GM18861 (cell line): ENCODE results near the gene HHIPL1.
A peak's percentile ranks its signal among the peaks of the same experiment; 100 is the strongest.
"Not testable (repeated sequence)": the region's sequence is repeated elsewhere in the genome, so short reads cannot be mapped to it uniquely, and the experiment has no call there.

Experiments
- ATAC-seq: cut with Tn5 transposase; IDR thresholded peaks from one replicate; pipeline ENCODE4 v1.9.1; 2021; ENCODE audit not compliant: unreplicated experiment

Gene HHIPL1

GRCh38 chr14:99657645-99658155 lies 12.8 kb downstream of the HHIPL1 start:
- ATAC-seq = no peak

GRCh38 chr14:99658218-99658845 lies 13.4 kb downstream of the HHIPL1 start:
- no peak for ATAC-seq

GRCh38 chr14:99659333-99659741 lies 14.4 kb downstream of the HHIPL1 start:
- ATAC-seq = no peak

- ATAC-seq = no peak
These were observed 15.2 kb downstream of the HHIPL1 start for GRCh38 chr14:99660006-99660566.

- ATAC-seq = no peak
These were observed 15.9 kb downstream of the HHIPL1 start for GRCh38 chr14:99660794-99661193.

DNA sequence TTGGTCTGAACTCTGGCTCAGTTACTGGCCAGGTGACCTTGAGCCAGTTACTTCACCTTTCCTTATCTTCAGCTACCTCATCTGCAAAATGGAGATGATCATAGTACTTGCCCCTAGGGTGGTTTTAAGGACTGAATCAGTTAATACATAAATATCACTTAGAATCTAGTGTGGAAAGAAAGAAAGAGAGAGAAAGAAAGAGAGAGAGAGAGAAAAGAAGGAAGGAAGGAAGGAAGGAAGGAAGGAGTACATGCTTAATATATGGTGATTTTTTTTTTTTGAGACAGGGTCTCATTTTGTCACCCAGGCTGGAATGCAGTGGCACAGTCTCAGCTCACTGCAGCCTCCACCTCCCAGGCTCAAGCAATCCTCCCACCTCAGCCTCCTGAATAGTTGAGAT lies 16.3 kb downstream of the HHIPL1 start:
- ATAC-seq = not testable (repeated sequence)

DNA sequence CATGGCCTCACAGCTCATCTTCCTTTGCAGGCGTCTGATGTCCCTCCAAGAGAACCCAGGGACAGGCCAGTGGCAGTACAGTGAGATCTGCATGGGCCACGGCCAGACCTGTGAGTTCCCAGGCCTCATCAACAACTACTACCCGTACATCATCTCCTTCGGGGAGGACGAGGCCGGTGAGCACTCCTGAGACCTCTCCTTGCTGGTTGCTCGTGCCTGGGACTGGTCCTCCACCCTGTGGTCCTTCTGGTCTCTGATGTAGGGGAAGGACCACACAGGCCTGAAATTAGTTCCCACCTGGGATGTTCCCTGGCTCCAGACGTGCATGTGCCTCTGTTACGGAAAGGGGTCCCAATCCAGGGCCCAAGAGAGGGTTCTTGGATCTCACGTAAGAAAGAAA lies 17.9 kb downstream of the HHIPL1 start:
- no peak for ATAC-seq

DNA sequence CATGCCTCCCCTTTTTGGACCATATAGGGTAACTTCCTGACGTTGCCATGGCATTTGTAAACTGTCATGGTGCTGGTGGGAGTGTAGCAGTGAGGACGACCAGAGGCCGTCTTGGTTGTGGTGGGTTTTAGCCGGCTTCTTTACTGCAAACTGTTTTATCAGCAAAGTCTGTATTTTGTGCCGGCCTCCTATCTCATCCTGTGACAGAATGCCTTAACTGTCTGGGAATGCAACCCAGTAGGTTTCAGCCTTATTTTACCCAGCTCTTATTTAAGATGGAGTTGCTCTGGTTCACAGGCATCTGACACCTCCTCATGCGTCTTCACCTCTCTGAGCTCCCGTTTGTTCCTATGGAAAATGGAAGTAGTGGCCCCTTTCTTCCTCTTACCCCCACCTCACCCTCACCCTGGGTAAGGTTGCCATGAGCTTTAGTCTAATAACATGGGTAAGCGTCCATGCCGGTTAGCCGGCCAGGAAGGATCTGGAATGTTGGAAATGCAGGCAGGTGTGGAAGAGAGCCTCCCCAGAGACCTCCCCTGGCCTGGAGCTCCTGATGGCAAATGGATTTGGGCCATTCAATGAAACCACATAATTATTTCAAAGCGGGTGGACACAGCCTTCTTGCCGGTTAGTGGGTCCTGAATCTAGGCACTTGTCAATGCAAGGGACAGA lies 18.6 kb downstream of the HHIPL1 start:
- ATAC-seq = no peak

DNA sequence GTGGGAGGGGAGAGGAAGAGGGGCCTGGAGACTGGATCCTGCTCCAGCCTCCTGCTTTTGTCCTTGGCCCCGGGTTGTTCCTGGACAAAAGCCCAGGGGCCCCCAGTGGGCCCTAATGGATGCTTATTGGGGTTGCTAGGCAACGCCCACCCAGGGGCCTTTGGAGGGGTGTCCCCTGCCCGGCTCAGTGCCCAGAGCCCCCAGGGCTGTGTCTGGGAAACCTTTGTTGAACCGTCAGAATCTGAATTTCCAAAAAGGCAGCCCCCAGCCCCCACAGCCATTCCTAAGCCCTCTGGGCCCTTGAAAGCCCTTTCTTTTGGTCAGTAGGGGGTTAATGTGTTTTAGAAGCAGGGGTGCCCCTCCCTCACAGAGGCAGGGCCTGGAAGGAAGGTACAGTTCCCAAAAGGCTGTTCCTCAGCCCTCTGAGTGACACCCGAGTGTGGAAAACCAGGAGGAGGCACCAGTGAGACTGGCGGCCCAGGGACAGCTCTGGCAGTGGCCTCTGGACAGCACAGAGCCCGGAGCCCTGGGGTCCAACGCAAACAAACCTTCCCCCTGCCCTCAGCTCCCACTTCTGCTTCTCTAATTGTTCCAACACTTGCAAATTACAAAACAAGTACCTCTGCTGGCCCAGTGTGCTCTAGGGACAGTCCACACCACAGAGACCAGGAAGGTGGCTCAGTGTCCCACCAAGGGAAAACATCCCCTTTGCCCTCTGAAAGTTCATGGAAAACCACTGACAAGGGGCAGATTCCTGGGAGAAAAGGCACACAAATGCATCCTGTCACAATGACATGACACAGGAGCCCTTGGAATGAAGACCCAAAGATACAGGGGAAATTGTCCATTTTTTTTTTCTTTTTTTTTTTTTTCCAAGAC lies 19.4 kb downstream of the HHIPL1 start:
- no peak for ATAC-seq

GRCh38 chr14:99664937-99665273 lies 20.0 kb downstream of the HHIPL1 start:
- ATAC-seq = no peak

GRCh38 chr14:99666533-99666932 lies 21.6 kb downstream of the HHIPL1 start:
- no peak for ATAC-seq

DNA sequence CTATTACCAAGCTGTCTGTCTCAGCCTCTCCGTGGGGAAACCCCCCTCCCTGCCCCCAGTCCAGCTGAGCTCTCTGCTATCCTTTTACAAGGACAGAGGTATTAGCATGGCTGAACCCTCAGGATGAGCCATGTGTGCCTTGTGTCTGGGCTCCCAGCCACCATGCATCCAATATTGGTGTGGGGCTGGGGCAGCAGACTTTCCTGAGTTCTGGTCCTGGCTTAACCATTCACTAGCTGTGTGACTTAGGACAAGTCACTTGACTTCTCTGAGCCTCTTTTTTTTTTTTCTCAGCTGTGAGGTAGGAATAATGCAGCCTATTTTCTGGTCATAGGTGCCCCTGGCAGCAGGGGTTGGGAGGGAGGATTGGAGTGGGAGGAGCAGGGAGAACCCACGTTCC lies 22.1 kb downstream of the HHIPL1 start:
- no peak for ATAC-seq

- ATAC-seq = no peak
These were observed 22.9 kb downstream of the HHIPL1 start for GRCh38 chr14:99667821-99668220.

- no peak for ATAC-seq
These were observed 23.7 kb downstream of the HHIPL1 start for GRCh38 chr14:99668307-99669295.

DNA sequence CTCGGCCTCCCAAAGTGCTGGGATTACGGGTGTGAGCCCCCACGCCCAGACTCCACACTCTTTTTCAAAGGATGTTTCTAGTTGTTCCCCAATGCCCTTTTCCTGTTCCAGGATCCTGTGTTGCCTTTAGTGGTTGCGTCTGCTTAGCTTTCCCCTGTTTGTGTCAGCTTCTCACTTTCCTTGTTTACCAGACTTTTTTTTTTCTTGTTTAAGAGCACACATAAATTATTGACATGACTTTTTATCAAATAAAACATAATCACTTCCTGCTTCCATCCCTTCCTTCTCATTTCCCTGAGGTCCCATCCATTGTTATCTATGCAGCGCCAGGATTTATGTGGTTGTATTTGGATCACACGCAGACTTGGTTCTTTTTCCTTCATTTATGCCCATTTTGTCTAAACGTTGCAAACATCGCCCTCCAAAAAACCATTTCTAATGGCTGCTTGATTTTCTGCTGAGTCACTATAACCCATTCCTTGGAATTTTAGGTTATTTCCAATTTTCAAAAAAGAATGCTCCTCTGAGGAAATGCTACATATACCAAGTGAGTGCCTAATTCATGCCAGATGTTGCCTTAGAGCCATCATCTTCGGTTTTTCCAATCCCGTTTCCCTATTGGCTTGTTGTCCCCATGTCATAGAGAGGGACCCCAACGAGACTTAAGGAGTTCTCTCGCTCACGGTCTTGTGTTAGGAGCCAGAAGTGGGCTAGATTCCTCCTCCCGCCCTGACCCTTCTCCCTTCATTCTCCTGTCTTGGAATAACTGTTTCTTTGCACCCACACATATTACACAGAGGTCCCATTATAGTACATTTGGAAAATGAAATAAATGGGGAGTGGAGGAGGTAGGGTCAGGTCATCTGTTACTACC lies 25.7 kb downstream of the HHIPL1 start:
- ATAC-seq = no peak

- ATAC-seq = no peak
These were observed 26.6 kb downstream of the HHIPL1 start for GRCh38 chr14:99671235-99672224.

DNA sequence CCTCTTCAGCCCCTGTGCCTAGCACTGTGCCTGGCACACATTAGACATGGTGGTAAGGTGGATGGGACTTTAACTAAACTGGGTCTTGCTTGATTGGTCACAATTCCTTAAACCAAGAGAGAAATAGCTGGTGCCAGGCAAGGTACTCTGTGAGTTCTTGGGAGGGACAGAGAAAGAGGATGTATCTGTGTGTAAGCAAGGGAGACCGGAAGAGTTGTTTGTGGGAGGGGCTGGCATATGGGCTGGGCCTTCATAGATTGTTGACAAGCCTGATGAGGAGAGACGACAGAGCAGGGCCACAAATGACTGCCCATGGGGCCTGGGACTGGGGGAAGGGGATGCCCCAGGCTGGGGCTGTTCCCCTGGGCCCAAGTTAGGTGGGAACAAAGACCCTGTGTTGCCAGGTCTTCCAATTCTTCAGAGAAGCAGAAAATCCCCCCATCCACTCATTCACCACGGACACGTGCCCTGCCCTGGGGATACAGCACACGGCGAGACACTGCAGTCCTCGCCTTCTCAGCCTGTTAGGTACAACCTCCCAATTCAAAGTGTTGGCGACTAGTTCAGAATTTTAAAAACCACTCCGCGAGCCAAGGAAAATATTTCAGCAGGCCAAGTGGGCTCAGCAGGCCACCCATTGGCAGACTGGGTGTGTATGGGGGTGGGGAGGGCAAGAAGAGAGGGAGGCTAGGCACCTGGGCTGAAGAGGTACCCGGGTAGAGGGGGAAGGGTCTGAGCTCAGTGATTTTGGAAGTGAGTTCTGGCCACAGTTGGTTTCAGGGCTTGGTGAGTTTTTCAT lies 27.8 kb downstream of the HHIPL1 start:
- ATAC-seq = peak; percentile 69
